ENCODE results near the gene MIER1. TPM values are rescaled to one million over a fixed set of nuclear protein-coding genes. Genes with fewer than 3 reads are reported as not detected.

MIER1 gene
- total and polyA plus RNA-seq, 8 donors, result 30.9 to 38.5 (median 34.8) TPM

- Histone ChIP-seq H3K9me3 (no peaks in the 10 kb centered on the region), H3K36me3 (peaks cover 0 to 61% of the 10 kb centered on the region in 2 donors), H3K27me3 (no peaks in the 10 kb centered on the region), H3K27ac (peak overlapping the region; percentile 55 to 71), H3K4me1 (peaks cover 5 to 78% of the 10 kb centered on the region in 2 donors), H3K4me3 (no peak overlapping the region)
- DNase-seq, result peak in 1 of 4 donors; percentile 50
- intact Hi-C loops (cut with DNase I), result no loop called here
- ATAC-seq, result peak; percentile 92
- no peak for TF ChIP-seq CTCF (IDR thresholded peaks at IDR 0.05)
Measured at GRCh38 chr1:66944330-66945274, 19.8 kb downstream of the MIER1 start.

GRCh38 chr1:66945316-66945715, 20.5 kb downstream of the MIER1 start:
- Histone ChIP-seq H3K9me3 (no peaks in the 10 kb centered on the region), H3K27ac (no peak overlapping the region), H3K4me1 (peaks cover 5 to 72% of the 10 kb centered on the region in 2 donors), H3K4me3 (no peak overlapping the region), H3K36me3 (peaks cover 0 to 68% of the 10 kb centered on the region in 2 donors), H3K27me3 (no peaks in the 10 kb centered on the region)
- DNase-seq, result no peak
- TF ChIP-seq CTCF (IDR thresholded peaks at IDR 0.05), result no peak
- intact Hi-C loops (cut with DNase I), result no loop called here
- ATAC-seq, result no peak

GRCh38 chr1:66947267-66947666, 22.5 kb downstream of the MIER1 start:
- H3K4me3 ChIP-seq, result no peak overlapping the region
- peaks cover 5 to 63% of the 10 kb centered on the region in 2 donors for H3K4me1 ChIP-seq
- H3K27me3 ChIP-seq, result no peaks in the 10 kb centered on the region
- peak overlapping the region in 1 of 2 donors; percentile 58 for H3K27ac ChIP-seq
- DNase-seq, result no peak
- H3K36me3 ChIP-seq, result peaks cover 0 to 82% of the 10 kb centered on the region in 2 donors
- intact Hi-C loops (cut with DNase I), result no loop called here
- H3K9me3 ChIP-seq, result no peaks in the 10 kb centered on the region
- no peak for TF ChIP-seq CTCF (IDR thresholded peaks at IDR 0.05)
- no peak for ATAC-seq

GRCh38 chr1:66951513-66951912, 26.7 kb downstream of the MIER1 start:
- Histone ChIP-seq H3K27ac (no peak overlapping the region), H3K9me3 (no peaks in the 10 kb centered on the region), H3K36me3 (peaks cover 0 to 84% of the 10 kb centered on the region in 2 donors), H3K4me1 (peaks cover 0 to 24% of the 10 kb centered on the region in 2 donors), H3K4me3 (no peak overlapping the region), H3K27me3 (no peaks in the 10 kb centered on the region)
- ATAC-seq (no peak), DNase-seq (no peak)
- no peak for TF ChIP-seq CTCF (IDR thresholded peaks at IDR 0.05)
- intact Hi-C loops (cut with DNase I), result no loop called here

GRCh38 chr1:66954208-66954607, 29.4 kb downstream of the MIER1 start:
- Histone ChIP-seq H3K27ac (no peak overlapping the region), H3K4me3 (no peak overlapping the region), H3K27me3 (no peaks in the 10 kb centered on the region), H3K4me1 (no peaks in the 10 kb centered on the region), H3K9me3 (no peaks in the 10 kb centered on the region), H3K36me3 (peaks cover 0 to 71% of the 10 kb centered on the region in 2 donors)
- ATAC-seq, result no peak
- no peak for DNase-seq
- TF ChIP-seq CTCF (IDR thresholded peaks at IDR 0.05), result no peak
- intact Hi-C loops (cut with DNase I), result no loop called here
